SU-DHL-6 (cell line): ENCODE results near the gene KCNA2.

ENCODE experiments used
- EZH2phosphoT487 ChIP-seq: fragments of 200-600 bp; sonication (generic), shearing (Covaris generic); conservative IDR thresholded peaks from 2 replicates; pipeline ENCODE4 v1.6.1; 2018; ENCODE audit warnings: mild to moderate bottlenecking, antibody characterized with exemption, low read length, moderate library complexity, mixed read lengths
- TF ChIP-seq, protein P1 (sequence below): fragments of 200-600 bp; sonication (generic); IDR thresholded peaks from one replicate; pipeline ENCODE4 v1.5.1; 2017; ENCODE audit warnings: antibody characterized with exemption, mild to moderate bottlenecking, low read length, moderate library complexity; ENCODE audit not compliant: insufficient read depth, poor library complexity, severe bottlenecking

DNA sequence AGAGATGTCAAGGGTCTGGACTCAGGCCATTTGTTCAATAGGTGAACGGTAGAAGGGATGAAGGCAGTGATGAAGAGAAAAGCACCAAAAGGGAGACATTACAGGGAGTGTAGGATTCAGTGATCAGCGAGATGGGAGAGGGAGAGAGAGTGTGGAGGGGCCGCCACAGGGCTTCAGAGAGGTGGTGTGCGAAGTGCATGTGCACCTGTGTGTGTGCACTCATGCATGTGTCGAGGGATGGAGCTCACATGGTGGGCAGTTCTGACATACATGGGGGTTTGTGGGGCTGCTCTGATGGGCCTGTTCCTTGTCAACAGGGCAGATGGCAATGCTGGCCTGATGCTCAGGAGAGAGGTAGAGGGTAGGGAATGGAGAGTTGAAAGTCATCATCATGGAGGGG lies 11.4 kb upstream of the KCNA2 start:
- TF ChIP-seq, protein P1, sequence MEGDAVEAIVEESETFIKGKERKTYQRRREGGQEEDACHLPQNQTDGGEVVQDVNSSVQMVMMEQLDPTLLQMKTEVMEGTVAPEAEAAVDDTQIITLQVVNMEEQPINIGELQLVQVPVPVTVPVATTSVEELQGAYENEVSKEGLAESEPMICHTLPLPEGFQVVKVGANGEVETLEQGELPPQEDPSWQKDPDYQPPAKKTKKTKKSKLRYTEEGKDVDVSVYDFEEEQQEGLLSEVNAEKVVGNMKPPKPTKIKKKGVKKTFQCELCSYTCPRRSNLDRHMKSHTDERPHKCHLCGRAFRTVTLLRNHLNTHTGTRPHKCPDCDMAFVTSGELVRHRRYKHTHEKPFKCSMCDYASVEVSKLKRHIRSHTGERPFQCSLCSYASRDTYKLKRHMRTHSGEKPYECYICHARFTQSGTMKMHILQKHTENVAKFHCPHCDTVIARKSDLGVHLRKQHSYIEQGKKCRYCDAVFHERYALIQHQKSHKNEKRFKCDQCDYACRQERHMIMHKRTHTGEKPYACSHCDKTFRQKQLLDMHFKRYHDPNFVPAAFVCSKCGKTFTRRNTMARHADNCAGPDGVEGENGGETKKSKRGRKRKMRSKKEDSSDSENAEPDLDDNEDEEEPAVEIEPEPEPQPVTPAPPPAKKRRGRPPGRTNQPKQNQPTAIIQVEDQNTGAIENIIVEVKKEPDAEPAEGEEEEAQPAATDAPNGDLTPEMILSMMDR = no peak
- no peak for TF ChIP-seq EZH2phosphoT487
